ENCODE data around the gene NTHL1. TPM values are rescaled to one million over a fixed set of nuclear protein-coding genes. Genes with fewer than 3 reads are reported as not detected.

The NTHL1 gene
- total and polyA plus RNA-seq, 9 of the 15 experiments (the other 6 are each of a cell fraction or from before 2014, with no cell fraction given) = 1.1 to 58.8 (median 17.6) TPM

DNA sequence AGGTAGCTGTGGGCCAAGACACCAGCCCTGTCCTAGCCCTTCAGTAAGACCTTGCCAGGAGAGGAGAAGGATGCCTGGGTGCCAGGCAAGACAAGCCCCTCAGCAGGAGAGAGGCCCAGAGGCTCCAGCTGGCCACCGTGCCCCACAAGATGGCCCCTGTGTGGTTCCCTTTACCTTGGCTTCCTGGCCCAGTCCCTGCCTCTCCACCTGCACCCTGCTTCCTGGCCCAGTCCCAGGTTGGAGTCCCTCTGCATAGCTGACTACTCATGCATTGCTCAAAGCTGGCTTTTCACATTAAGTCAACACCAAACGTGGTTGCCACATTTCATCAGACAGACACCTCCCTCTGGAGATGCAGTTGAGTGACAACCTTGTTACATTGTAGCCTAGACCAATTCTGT lies 53.9 kb downstream of the NTHL1 start (continued):
- no peak for TF ChIP-seq NONO (IDR thresholded peaks at IDR 0.05; ENCODE audit: low read depth in 2 of 2, low read length in 1 of 2)
- TF ChIP-seq ZKSCAN3 (CRISPR knock-in tag; IDR thresholded peaks at IDR 0.05) = no peak
- no peak for TF ChIP-seq SMARCE1 (IDR thresholded peaks at IDR 0.05)
- TF ChIP-seq CHD4 (IDR thresholded peaks at IDR 0.05; ENCODE audit: insufficient read depth, insufficient replicate concordance, low read depth, low read length, poor library complexity, severe bottlenecking) = no peak
- TF ChIP-seq, protein P1, sequence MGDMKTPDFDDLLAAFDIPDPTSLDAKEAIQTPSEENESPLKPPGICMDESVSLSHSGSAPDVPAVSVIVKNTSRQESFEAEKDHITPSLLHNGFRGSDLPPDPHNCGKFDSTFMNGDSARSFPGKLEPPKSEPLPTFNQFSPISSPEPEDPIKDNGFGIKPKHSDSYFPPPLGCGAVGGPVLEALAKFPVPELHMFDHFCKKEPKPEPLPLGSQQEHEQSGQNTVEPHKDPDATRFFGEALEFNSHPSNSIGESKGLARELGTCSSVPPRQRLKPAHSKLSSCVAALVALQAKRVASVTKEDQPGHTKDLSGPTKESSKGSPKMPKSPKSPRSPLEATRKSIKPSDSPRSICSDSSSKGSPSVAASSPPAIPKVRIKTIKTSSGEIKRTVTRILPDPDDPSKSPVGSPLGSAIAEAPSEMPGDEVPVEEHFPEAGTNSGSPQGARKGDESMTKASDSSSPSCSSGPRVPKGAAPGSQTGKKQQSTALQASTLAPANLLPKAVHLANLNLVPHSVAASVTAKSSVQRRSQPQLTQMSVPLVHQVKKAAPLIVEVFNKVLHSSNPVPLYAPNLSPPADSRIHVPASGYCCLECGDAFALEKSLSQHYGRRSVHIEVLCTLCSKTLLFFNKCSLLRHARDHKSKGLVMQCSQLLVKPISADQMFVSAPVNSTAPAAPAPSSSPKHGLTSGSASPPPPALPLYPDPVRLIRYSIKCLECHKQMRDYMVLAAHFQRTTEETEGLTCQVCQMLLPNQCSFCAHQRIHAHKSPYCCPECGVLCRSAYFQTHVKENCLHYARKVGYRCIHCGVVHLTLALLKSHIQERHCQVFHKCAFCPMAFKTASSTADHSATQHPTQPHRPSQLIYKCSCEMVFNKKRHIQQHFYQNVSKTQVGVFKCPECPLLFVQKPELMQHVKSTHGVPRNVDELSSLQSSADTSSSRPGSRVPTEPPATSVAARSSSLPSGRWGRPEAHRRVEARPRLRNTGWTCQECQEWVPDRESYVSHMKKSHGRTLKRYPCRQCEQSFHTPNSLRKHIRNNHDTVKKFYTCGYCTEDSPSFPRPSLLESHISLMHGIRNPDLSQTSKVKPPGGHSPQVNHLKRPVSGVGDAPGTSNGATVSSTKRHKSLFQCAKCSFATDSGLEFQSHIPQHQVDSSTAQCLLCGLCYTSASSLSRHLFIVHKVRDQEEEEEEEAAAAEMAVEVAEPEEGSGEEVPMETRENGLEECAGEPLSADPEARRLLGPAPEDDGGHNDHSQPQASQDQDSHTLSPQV (IDR thresholded peaks at IDR 0.05) = peak; percentile 93
- TF ChIP-seq PRPF4 (IDR thresholded peaks at IDR 0.05; ENCODE audit: insufficient read depth, low read depth, low read length, poor library complexity, severe bottlenecking) = no peak
- TF ChIP-seq, protein P2, sequence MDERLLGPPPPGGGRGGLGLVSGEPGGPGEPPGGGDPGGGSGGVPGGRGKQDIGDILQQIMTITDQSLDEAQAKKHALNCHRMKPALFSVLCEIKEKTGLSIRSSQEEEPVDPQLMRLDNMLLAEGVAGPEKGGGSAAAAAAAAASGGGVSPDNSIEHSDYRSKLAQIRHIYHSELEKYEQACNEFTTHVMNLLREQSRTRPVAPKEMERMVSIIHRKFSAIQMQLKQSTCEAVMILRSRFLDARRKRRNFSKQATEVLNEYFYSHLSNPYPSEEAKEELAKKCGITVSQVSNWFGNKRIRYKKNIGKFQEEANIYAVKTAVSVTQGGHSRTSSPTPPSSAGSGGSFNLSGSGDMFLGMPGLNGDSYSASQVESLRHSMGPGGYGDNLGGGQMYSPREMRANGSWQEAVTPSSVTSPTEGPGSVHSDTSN (CRISPR knock-in tag; IDR thresholded peaks at IDR 0.05; ENCODE audit: low read depth) = no peak
- TF ChIP-seq, protein P2 (tag; conservative IDR thresholded peaks at IDR 0.05; ENCODE audit: low read depth) = 0 out of 2 replicates have a peak, but pooled peaks have one; percentile 15
- no peak for TF ChIP-seq NR2C1 (IDR thresholded peaks at IDR 0.05)
- TF ChIP-seq NR2C1 (tag; IDR thresholded peaks at IDR 0.05) = 0 out of 2 replicates have a peak, but pooled peaks have one; percentile 52
- no peak for TF ChIP-seq KAT2B (IDR thresholded peaks at IDR 0.05; ENCODE audit: low read depth, low read length)
- TF ChIP-seq TOE1 (IDR thresholded peaks at IDR 0.05; ENCODE audit: borderline replicate concordance) = no peak
- TF ChIP-seq TOE1 (CRISPR knock-in tag; IDR thresholded peaks at IDR 0.05; ENCODE audit: borderline replicate concordance, low read depth) = no peak
- peak; percentile 73; the same call in 1 of the 2 replicates for TF ChIP-seq MECOM (CRISPR knock-in tag; IDR thresholded peaks at IDR 0.05)
- TF ChIP-seq ZNF311 (CRISPR knock-in tag; IDR thresholded peaks at IDR 0.05) = peak; percentile 59; the same call in 1 of the 2 replicates
- no peak for TF ChIP-seq ZNF384 (IDR thresholded peaks at IDR 0.05; ENCODE audit: low read depth, low read length)
- TF ChIP-seq MEIS2 (IDR thresholded peaks at IDR 0.05; ENCODE audit: partially characterized antibody) = peak; percentile 51
- TF ChIP-seq ETV6 (IDR thresholded peaks at IDR 0.05; ENCODE audit: borderline replicate concordance in 1 of 2, low read depth in 2 of 2, low read length in 1 of 2) = no peak
- TF ChIP-seq ETV6 (CRISPR knock-in tag; IDR thresholded peaks at IDR 0.05; ENCODE audit: borderline replicate concordance) = no peak
- no peak for TF ChIP-seq XRCC3 (IDR thresholded peaks at IDR 0.05)

All from K562 (cell line).